ENCODE results near the gene CIC.

The CIC gene

DNA sequence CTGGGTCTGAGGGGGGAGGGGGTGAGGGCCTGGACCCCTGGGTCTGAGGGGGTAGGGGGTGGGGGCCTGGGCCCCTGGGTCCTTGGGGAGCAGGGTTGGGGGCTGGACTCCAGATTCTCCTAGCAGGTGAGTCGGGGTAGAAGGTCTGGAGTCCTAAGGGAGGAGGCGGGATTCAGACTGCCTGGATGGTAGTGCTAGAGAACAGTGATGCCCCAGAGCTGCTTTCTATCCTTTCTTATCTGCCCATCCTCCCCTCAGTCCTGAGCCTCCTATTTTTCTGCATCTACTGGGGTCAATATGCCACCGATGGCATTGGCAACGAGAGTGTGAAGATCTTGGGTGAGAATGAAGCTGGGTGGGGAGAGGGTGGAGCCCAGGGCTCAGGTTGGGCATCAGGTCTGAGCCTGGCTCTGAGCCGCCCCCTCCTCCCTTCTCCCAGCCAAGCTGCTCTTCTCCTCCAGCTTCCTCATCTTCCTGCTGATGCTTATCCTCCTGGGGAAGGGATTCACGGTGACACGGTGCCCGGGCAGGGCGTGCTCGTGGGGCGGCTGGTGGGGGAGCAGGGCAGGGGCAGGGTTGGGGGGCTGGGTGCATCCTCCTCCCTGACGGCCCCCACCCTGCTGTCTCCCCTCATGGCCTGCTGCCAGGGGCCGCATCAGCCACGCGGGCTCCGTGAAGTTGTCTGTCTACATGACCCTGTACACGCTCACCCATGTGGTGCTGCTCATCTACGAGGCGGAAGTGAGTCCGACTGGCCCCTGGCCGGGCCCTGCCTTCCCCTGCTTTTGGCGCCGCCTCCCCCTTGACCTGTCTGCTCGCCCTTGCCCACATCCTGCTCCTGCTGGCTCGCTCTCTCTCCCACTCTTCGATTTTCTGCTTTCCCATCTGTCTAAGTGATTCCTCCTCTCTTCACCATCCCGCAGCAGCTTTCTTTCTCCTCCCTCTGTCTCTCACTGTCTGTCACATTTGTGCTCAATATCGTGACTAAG is 47.5 kb downstream of the CIC start:
- Histone ChIP-seq H3K27me3 (ENCODE audit: control insufficient read depth in 5 of 5, insufficient read depth in 4 of 5, low read length in 5 of 5) (peaks cover 2 to 35% (median 25%) of the 10 kb centered on the region in 5 donors), H3K4me3 (ENCODE audit: low read depth in 1 of 5, low read length in 5 of 5) (peak overlapping the region in 1 of 5 donors; percentile 18)

DNA sequence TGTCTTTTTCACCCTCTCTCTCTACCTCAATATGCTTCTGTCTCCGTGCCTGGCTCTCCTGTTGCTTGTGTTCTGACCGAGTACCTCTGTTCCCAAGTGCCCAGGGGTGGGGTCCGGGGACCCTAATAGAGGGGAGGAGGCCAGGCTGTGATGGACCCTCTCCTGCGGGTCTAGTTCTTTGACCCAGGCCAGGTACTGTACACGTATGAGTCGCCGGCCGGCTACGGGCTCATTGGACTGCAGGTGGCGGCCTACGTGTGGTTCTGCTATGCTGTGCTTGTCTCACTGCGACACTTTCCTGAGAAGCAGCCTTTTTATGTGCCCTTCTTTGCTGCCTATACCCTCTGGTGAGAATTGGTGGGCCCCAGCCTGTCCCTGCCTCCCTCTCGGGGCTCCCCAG is 48.5 kb downstream of the CIC start:
- H3K9ac ChIP-seq (ENCODE audit: low read length in 5 of 5), result no peak overlapping the region
- H3K27me3 ChIP-seq (ENCODE audit: control insufficient read depth in 5 of 5, insufficient read depth in 4 of 5, low read length in 5 of 5), result peaks cover 5 to 35% (median 24%) of the 10 kb centered on the region in 5 donors
- no peak overlapping the region for H3K4me3 ChIP-seq (ENCODE audit: low read depth in 1 of 5, low read length in 5 of 5)
- H3K4me1 ChIP-seq (ENCODE audit: control insufficient read depth in 5 of 5, insufficient read depth in 5 of 5, low read length in 5 of 5), result peaks cover 0 to 18% (median 10%) of the 10 kb centered on the region in 5 donors
- H3K27ac ChIP-seq (ENCODE audit: low read depth, low read length), result no peak overlapping the region
- H3K36me3 ChIP-seq (ENCODE audit: control insufficient read depth in 5 of 5, insufficient read depth in 5 of 5, low read length in 5 of 5), result no peaks in the 10 kb centered on the region
- no peaks in the 10 kb centered on the region for H3K9me3 ChIP-seq (ENCODE audit: control insufficient read depth in 5 of 5, low read length in 5 of 5)

More for the DNA sequence above, 47.5 kb downstream of the CIC start:
- no peaks in the 10 kb centered on the region for H3K36me3 ChIP-seq (ENCODE audit: control insufficient read depth in 5 of 5, insufficient read depth in 5 of 5, low read length in 5 of 5)
- H3K9ac ChIP-seq (ENCODE audit: low read length in 5 of 5), result no peak overlapping the region
- peaks cover 0 to 18% (median 10%) of the 10 kb centered on the region in 5 donors for H3K4me1 ChIP-seq (ENCODE audit: control insufficient read depth in 5 of 5, insufficient read depth in 5 of 5, low read length in 5 of 5)
- H3K9me3 ChIP-seq (ENCODE audit: control insufficient read depth in 5 of 5, low read length in 5 of 5), result no peaks in the 10 kb centered on the region
- H3K27ac ChIP-seq (ENCODE audit: low read depth, low read length), result no peak overlapping the region

DNA sequence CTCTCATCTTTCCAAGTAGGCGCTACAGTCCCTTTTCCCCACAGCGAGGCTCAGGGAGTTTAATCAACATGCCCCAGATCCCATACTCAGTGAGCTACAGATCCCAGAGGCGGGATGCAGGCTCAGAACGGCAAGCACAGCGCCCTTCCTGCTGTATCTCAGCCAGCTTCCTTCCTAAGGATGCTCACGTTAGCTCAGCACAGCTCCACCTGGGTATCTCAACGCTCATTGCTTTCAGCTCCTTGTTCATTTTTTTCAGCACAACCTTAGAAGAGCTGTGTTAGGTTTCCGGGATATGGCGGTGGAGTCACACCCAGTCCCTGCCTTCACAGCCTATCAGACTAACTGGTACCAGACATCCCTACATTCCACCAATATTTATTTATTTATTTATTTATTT is 53.3 kb downstream of the CIC start:
- H3K9me3 ChIP-seq (ENCODE audit: control insufficient read depth in 5 of 5, low read length in 5 of 5), result no peaks in the 10 kb centered on the region
- no peak overlapping the region for H3K27ac ChIP-seq (ENCODE audit: low read depth, low read length)
- no peaks in the 10 kb centered on the region for H3K36me3 ChIP-seq (ENCODE audit: control insufficient read depth in 5 of 5, insufficient read depth in 5 of 5, low read length in 5 of 5)
- H3K9ac ChIP-seq (ENCODE audit: low read length in 5 of 5), result no peak overlapping the region
- peaks cover 0 to 27% (median 22%) of the 10 kb centered on the region in 5 donors for H3K4me1 ChIP-seq (ENCODE audit: control insufficient read depth in 5 of 5, insufficient read depth in 5 of 5, low read length in 5 of 5)
- H3K4me3 ChIP-seq (ENCODE audit: low read depth in 1 of 5, low read length in 5 of 5), result no peak overlapping the region
- H3K27me3 ChIP-seq (ENCODE audit: control insufficient read depth in 5 of 5, insufficient read depth in 4 of 5, low read length in 5 of 5), result peaks cover 7 to 31% (median 16%) of the 10 kb centered on the region in 5 donors

DNA sequence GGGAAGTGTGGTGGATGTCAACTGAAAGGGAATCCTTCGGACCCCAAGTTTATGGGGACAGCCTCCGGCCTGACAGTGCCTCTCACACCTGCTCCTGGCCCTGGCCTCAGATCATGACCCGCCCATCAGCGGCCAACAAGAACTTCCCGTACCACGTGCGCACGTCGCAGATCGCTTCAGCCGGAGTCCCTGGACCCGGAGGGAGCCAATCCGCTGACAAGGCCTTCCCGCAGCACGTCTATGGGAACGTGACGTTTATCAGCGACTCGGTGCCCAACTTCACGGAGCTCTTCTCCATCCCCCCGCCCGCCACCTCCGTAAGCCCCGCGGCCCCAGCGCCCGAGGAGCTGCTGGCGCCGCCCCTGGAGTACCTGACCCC is 54.4 kb downstream of the CIC start:
- peaks cover 6 to 26% (median 13%) of the 10 kb centered on the region in 5 donors for H3K27me3 ChIP-seq (ENCODE audit: control insufficient read depth in 5 of 5, insufficient read depth in 4 of 5, low read length in 5 of 5)
- H3K4me1 ChIP-seq (ENCODE audit: control insufficient read depth in 5 of 5, insufficient read depth in 5 of 5, low read length in 5 of 5), result peaks cover 0 to 27% (median 25%) of the 10 kb centered on the region in 5 donors
- no peak overlapping the region for H3K27ac ChIP-seq (ENCODE audit: low read depth, low read length)
- H3K36me3 ChIP-seq (ENCODE audit: control insufficient read depth in 5 of 5, insufficient read depth in 5 of 5, low read length in 5 of 5), result no peaks in the 10 kb centered on the region
- no peaks in the 10 kb centered on the region for H3K9me3 ChIP-seq (ENCODE audit: control insufficient read depth in 5 of 5, low read length in 5 of 5)
- H3K4me3 ChIP-seq (ENCODE audit: low read depth in 1 of 5, low read length in 5 of 5), result no peak overlapping the region
- no peak overlapping the region for H3K9ac ChIP-seq (ENCODE audit: low read length in 5 of 5)

DNA sequence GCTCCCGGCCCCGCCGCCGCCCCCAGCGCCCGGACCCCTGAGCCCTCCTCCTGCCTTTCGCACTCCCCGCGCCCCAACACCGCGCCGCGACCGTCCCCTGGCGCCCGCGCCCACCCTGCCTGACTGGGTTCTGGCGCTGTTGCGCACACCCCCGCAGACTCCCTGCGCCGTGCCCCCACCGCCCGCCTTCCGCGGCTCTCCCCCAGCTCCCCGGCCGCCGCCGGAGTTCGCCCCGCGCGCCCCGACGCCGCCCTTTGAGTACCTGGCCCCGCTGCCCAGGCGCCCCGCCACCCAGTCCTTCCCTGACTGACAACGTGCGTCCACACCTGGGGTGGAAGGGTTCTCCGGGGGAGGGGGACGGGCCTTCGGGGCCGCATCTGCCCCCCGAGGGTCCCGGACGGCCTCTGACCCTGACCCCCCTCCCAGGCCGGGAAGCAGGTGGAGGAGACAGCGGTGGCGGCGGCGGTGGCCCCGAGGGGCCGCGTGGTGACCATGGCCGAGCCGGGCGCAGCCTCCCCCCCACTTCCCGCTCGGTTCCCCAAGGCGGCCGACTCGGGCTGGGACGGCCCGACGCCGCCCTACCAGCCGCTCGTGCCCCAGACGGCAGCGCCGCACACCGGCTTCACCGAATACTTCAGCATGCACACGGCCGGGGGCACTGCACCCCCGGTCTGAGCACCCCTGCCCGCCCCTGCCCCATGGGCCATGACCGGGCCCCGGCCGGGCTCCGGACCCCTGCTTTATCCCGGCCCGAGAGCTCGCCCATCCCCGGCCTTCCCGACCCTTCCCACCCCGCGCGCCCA is 55.0 kb downstream of the CIC start:
- no peaks in the 10 kb centered on the region for H3K36me3 ChIP-seq (ENCODE audit: control insufficient read depth in 5 of 5, insufficient read depth in 5 of 5, low read length in 5 of 5)

DNA sequence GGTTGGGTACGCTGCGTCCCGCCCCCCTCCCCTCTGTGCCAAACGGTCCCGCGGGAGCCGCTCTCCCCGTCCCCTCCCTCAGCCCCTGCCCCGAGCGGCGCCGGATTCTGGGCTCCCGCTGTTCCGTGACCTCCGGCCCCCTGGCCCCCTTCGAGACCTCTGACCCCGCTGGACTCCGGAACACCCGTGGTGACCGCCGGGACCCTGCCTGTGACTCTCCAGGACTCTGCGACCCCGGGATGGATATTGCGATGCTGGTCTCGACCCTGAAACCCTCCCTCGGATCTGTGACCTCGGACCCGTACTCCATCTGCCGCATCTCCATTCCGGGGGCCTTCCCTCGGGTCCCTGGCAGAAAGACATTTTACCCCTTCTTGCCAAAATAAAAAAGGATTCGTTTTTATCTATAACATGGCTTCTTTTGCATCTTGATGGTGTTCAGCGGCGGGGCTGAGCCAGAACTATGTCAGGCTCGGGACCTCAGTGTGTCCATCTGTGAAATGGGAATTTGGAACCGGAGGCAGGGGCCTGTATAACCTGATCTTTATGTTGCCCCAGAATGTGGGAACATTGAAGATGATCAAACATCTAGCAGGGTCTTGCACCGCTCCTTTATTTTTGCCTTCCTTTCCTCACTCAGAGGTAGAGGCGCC is 55.7 kb downstream of the CIC start:
- no peaks in the 10 kb centered on the region for H3K9me3 ChIP-seq (ENCODE audit: control insufficient read depth in 5 of 5, low read length in 5 of 5)
- peak overlapping the region; percentile 38 to 95 (median 87) for H3K4me3 ChIP-seq (ENCODE audit: low read depth in 1 of 5, low read length in 5 of 5)
- H3K27me3 ChIP-seq (ENCODE audit: control insufficient read depth in 5 of 5, insufficient read depth in 4 of 5, low read length in 5 of 5), result peaks cover 6 to 26% (median 13%) of the 10 kb centered on the region in 5 donors
- H3K27ac ChIP-seq (ENCODE audit: low read depth, low read length), result no peak overlapping the region
- H3K9ac ChIP-seq (ENCODE audit: low read length in 5 of 5), result no peak overlapping the region
- H3K36me3 ChIP-seq (ENCODE audit: control insufficient read depth in 5 of 5, insufficient read depth in 5 of 5, low read length in 5 of 5), result no peaks in the 10 kb centered on the region
- peaks cover 0 to 27% (median 25%) of the 10 kb centered on the region in 5 donors for H3K4me1 ChIP-seq (ENCODE audit: control insufficient read depth in 5 of 5, insufficient read depth in 5 of 5, low read length in 5 of 5)

More for the DNA sequence above, 55.0 kb downstream of the CIC start:
- Histone ChIP-seq H3K27me3 (ENCODE audit: control insufficient read depth in 5 of 5, insufficient read depth in 4 of 5, low read length in 5 of 5) (peaks cover 6 to 26% (median 13%) of the 10 kb centered on the region in 5 donors), H3K4me3 (ENCODE audit: low read depth in 1 of 5, low read length in 5 of 5) (no peak overlapping the region), H3K27ac (ENCODE audit: low read depth, low read length) (no peak overlapping the region), H3K9ac (ENCODE audit: low read length in 5 of 5) (no peak overlapping the region), H3K4me1 (ENCODE audit: control insufficient read depth in 5 of 5, insufficient read depth in 5 of 5, low read length in 5 of 5) (peaks cover 0 to 27% (median 25%) of the 10 kb centered on the region in 5 donors), H3K9me3 (ENCODE audit: control insufficient read depth in 5 of 5, low read length in 5 of 5) (no peaks in the 10 kb centered on the region)

DNA sequence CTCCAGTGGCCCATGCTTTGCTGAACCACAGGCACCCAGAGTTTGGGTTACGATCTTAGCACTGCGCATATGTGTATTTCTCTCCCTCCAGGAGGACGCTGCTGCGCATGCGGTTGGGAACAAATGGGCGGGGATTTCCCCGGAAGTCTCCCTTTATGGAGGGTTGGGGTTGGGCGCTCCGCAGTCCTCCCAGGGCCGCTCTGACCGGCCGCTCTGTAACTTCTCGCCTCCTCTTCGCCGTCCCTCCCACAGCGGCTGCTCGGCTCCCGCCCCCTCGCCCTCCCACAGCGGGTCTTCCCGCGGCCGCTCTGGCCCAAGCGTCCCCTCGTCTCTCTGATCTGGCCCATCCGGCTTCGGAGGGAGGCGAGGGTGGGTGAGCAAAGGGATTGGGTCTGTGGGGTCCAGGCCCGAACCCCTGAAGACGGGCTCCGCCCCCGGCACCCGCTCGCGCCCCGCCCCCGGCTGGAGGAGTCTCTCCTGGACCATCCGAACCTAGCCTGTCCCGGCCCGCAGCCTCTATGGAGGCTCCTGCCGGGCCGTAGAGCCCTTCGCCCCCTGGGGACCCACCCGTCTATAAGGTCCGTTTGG is 56.4 kb downstream of the CIC start, which contains the start of gene MEGF8:
TSS of gene MEGF8 (plus strand) at position 328 of the 588 bp plus-strand sequence. CDS start 609 bp downstream, outside the sequence.
- Histone ChIP-seq H3K9me3 (ENCODE audit: control insufficient read depth in 5 of 5, low read length in 5 of 5) (no peaks in the 10 kb centered on the region), H3K36me3 (ENCODE audit: control insufficient read depth in 5 of 5, insufficient read depth in 5 of 5, low read length in 5 of 5) (no peaks in the 10 kb centered on the region), H3K9ac (ENCODE audit: low read length in 5 of 5) (peak within 1 kb of the TSS; percentile 38 to 95 (median 90)), H3K27ac (ENCODE audit: low read depth, low read length) (peak within 1 kb of the TSS; percentile 29), H3K4me1 (ENCODE audit: control insufficient read depth in 5 of 5, insufficient read depth in 5 of 5, low read length in 5 of 5) (peaks cover 0 to 31% (median 27%) of the 10 kb centered on the region in 5 donors), H3K4me3 (ENCODE audit: low read depth in 1 of 5, low read length in 5 of 5) (peak within 1 kb of the TSS; percentile 84 to 95 (median 87)), H3K27me3 (ENCODE audit: control insufficient read depth in 5 of 5, insufficient read depth in 4 of 5, low read length in 5 of 5) (peaks cover 6 to 26% (median 13%) of the 10 kb centered on the region in 5 donors)

GRCh38 chr19:42325896-42326771 is 57.1 kb downstream of the CIC start:
- H3K27ac ChIP-seq (ENCODE audit: low read depth, low read length), result peak overlapping the region; percentile 29
- no peaks in the 10 kb centered on the region for H3K36me3 ChIP-seq (ENCODE audit: control insufficient read depth in 5 of 5, insufficient read depth in 5 of 5, low read length in 5 of 5)
- peaks cover 0 to 37% (median 31%) of the 10 kb centered on the region in 5 donors for H3K4me1 ChIP-seq (ENCODE audit: control insufficient read depth in 5 of 5, insufficient read depth in 5 of 5, low read length in 5 of 5)
- peak overlapping the region; percentile 84 to 95 (median 87) for H3K4me3 ChIP-seq (ENCODE audit: low read depth in 1 of 5, low read length in 5 of 5)
- peak overlapping the region; percentile 38 to 95 (median 90) for H3K9ac ChIP-seq (ENCODE audit: low read length in 5 of 5)
- H3K27me3 ChIP-seq (ENCODE audit: control insufficient read depth in 5 of 5, insufficient read depth in 4 of 5, low read length in 5 of 5), result peaks cover 6 to 26% (median 13%) of the 10 kb centered on the region in 5 donors
- no peaks in the 10 kb centered on the region for H3K9me3 ChIP-seq (ENCODE audit: control insufficient read depth in 5 of 5, low read length in 5 of 5)

All from subcutaneous abdominal adipose tissue (tissue), 5 donors.